Stomach (tissue), 4 donors: ENCODE data around the gene GLT8D2.
A peak's percentile ranks its signal among the peaks of the same experiment; 100 is the strongest.

ENCODE experiments used
- POLR2AphosphoS5 ChIP-seq, 3 donors: sonication (generic); formaldehyde crosslinking; IDR thresholded peaks; one replicate each; pipeline ENCODE4 v1.6.1; 2016; ENCODE audit warnings: antibody characterized with exemption in 3 of 3
- TF ChIP-seq, protein P1 (sequence below), 7 experiments: fragments of 450-650 bp in 4 of 7; fragments of 200-600 bp in 3 of 7; sonication (generic) in 3 of 7; IDR thresholded peaks; one replicate each; pipeline ENCODE4 v1.5.1; 2016 to 2019; ENCODE audit warnings: antibody characterized with exemption in 7 of 7, control low read depth in 2 of 7, mild to moderate bottlenecking in 1 of 7

DNA sequence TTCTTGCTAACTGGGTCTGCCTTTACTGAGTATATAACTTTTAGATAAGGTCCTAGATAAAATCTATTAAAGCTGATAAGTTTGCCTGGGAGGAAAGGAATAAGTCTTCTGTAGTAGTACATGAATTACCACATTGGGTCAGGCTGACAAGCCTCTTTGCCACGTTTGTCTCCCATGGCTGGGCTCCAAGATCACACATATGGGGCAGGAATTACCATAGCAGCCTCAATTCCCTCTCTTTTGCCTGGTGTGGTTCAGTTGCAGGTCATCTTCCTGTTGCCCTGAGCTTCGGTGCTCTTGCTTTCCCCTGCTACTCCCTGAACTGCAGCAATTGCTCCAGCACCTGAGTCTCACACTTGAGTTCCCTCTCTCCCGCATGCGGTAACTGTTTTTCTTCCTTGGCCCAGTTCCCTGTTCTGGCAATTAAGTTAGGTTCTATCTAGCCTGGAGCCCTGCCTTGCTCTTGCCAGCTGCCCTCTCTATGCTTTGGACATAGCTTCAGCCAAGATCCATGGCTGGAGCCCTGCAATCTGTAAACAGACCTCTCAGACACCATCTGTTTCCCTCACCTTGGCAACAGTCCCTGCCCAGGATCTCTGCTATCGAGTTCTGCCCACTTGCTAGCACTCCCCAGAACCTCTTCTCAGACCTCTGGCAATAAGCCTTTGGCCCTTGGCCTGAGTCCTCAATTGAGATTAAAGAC is 5.8 kb upstream of the GLT8D2 start:
- TF ChIP-seq, protein P1, sequence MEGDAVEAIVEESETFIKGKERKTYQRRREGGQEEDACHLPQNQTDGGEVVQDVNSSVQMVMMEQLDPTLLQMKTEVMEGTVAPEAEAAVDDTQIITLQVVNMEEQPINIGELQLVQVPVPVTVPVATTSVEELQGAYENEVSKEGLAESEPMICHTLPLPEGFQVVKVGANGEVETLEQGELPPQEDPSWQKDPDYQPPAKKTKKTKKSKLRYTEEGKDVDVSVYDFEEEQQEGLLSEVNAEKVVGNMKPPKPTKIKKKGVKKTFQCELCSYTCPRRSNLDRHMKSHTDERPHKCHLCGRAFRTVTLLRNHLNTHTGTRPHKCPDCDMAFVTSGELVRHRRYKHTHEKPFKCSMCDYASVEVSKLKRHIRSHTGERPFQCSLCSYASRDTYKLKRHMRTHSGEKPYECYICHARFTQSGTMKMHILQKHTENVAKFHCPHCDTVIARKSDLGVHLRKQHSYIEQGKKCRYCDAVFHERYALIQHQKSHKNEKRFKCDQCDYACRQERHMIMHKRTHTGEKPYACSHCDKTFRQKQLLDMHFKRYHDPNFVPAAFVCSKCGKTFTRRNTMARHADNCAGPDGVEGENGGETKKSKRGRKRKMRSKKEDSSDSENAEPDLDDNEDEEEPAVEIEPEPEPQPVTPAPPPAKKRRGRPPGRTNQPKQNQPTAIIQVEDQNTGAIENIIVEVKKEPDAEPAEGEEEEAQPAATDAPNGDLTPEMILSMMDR (IDR thresholded peaks at IDR 0.05), result no peak
- peak in 2 of 3 donors; percentile 23 to 49 for TF ChIP-seq POLR2AphosphoS5 (IDR thresholded peaks at IDR 0.05)
